Gastroesophageal sphincter (tissue), 3 donors: ENCODE data around the gene CCDC40.

Experiments
- EP300 ChIP-seq: sonication (generic); formaldehyde crosslinking; IDR thresholded peaks from one replicate; pipeline ENCODE4 v1.6.1; 2017; ENCODE audit warnings: antibody characterized with exemption, mild to moderate bottlenecking
- POLR2A ChIP-seq, 2 donors: fragments of 450-650 bp; IDR thresholded peaks; one replicate each; pipeline ENCODE4 v1.6.1; 2017; ENCODE audit warnings: antibody characterized with exemption in 2 of 2, mild to moderate bottlenecking in 2 of 2, moderate library complexity in 1 of 2
- TF ChIP-seq, protein P1 (sequence below), 4 experiments: fragments of 200-600 bp in 2 of 4; fragments of 450-650 bp in 2 of 4; sonication (generic) in 1 of 4; IDR thresholded peaks; one replicate each; pipeline ENCODE4 v1.5.1; 2017 to 2019; ENCODE audit warnings: antibody characterized with exemption in 4 of 4, mild to moderate bottlenecking in 2 of 4, moderate library complexity in 2 of 4

GRCh38 chr17:80058311-80058955, 22.0 kb downstream of the CCDC40 start:
- no peak for TF ChIP-seq POLR2A (IDR thresholded peaks at IDR 0.05)
- TF ChIP-seq, protein P1, sequence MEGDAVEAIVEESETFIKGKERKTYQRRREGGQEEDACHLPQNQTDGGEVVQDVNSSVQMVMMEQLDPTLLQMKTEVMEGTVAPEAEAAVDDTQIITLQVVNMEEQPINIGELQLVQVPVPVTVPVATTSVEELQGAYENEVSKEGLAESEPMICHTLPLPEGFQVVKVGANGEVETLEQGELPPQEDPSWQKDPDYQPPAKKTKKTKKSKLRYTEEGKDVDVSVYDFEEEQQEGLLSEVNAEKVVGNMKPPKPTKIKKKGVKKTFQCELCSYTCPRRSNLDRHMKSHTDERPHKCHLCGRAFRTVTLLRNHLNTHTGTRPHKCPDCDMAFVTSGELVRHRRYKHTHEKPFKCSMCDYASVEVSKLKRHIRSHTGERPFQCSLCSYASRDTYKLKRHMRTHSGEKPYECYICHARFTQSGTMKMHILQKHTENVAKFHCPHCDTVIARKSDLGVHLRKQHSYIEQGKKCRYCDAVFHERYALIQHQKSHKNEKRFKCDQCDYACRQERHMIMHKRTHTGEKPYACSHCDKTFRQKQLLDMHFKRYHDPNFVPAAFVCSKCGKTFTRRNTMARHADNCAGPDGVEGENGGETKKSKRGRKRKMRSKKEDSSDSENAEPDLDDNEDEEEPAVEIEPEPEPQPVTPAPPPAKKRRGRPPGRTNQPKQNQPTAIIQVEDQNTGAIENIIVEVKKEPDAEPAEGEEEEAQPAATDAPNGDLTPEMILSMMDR (IDR thresholded peaks at IDR 0.05): no peak
- TF ChIP-seq EP300: no peak
